SH-SY5Y (cell line): ENCODE measurements around the gene ACOT13.

ENCODE experiments used
- GATA2 ChIP-seq: IDR thresholded peaks from 2 replicates; pipeline ENCODE4 v1.6.1; 2011; ENCODE audit warnings: mild to moderate bottlenecking, low read depth, low read length
- GATA3 ChIP-seq: IDR thresholded peaks from 2 replicates; pipeline ENCODE4 v1.6.1; 2011; ENCODE audit warnings: low read depth, mild to moderate bottlenecking, low read length, moderate library complexity

ACOT13 gene

DNA sequence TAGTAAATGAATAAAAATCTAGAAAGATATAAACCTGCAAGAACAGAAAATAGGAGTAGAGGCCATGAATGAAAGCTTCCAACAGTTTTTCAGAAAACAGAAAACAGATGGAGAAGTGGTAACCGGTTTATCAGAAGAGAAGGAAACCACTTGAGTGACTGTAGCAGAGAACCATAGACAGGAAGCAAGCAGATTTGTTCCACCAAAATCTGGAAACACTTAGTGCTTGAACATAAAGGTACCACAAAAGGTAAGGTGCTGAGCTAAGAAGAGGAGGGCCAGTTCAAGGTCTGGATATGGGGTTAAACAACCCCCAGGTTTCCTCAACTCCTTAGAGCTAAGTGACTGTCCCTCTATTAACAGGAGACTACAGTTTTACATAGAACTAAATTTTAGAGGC lies 11.7 kb upstream of the ACOT13 start:
- TF ChIP-seq GATA3 (no peak), GATA2 (no peak)

DNA sequence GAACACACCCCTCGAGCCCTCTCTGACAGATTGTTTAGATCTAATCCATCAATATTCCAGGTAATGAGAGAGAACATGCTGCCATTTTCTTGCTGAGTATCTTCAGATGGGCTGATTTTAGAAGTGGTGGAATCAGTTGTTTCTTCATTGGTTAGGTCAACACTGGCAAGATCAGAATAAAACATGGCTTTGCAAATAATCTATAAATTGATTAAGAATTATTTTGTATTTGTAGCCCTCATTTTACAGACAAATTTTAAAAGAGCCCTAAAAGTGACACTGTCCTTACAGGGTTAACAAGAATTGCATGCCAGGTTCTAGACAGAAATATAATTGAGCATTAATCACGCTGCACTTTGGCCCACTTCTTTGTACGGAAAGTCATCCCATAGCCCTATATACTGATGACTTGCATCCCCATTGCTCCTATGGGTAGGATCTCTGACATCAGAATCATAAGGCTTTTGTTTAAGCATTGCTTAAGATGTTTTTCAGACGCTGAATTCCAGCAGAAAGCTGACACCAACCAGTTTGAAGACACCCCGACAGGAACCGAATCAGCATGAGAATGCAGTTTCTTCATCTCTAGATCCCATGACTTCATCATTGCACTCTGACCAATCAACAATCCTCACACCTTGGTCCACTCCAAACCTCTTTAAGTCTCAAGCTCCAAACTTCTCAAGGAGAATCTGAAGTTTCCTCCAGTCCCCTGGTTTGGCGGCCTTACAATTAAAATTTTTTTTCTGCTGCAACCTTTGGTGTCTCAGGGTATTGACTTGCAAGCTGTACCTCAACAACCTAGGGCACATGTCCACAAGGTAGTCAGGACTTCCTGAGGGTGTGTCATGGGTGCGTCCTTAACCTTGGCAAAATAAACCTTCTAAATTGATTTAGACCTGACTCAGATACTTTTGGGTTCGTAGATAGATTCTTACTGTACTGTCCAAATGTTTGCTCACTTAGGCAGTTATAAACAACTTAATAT lies 8.0 kb upstream of the ACOT13 start:
- no peak for TF ChIP-seq GATA2
- no peak for TF ChIP-seq GATA3

DNA sequence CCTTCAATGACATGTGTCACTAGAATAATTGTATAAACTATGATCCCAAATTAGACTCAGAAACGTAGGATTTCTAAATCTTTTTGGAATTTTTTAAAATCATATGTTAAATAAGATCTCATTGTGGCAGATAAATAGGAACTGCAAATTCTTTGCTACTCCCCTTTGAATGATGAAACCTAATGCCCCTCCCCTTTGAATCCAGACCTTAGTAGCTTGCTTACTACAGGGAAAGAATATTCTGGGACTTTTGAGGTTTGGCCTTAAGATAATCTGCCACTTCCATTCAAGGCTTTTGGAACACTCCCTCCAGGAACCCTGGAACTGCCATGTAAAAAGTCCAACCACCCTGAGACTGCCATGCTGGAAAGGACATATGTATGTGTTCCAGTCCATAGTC lies 7.3 kb upstream of the ACOT13 start:
- no peak for TF ChIP-seq GATA2
- TF ChIP-seq GATA3 = no peak

DNA sequence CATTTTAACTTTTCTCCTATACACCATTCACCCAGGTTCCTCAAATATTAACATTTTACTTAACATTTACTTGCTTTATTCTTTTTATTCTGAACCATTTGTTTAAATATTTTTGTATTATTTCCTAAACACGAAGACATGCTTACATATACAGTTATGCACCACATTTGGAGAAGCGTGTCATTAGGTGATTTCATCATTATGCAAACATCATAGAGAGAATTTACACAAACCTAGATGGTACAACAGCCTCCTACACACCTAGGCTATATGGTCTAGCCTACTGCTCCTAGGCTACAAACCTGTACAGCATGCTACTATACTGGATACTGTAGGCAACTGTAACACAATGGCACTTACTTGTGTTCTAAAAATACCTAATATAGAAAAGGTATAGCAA lies 6.8 kb upstream of the ACOT13 start:
- TF ChIP-seq GATA2 = no peak
- no peak for TF ChIP-seq GATA3

GRCh38 chr6:24662236-24662635 lies 4.6 kb upstream of the ACOT13 start:
- TF ChIP-seq GATA2 (no peak), GATA3 (no peak)

- TF ChIP-seq GATA2 (no peak), GATA3 (no peak)
Observed at GRCh38 chr6:24663189-24663588, 3.7 kb upstream of the ACOT13 start.

GRCh38 chr6:24664046-24664987 lies 2.6 kb upstream of the ACOT13 start:
- TF ChIP-seq GATA3 = no peak
- no peak for TF ChIP-seq GATA2

DNA sequence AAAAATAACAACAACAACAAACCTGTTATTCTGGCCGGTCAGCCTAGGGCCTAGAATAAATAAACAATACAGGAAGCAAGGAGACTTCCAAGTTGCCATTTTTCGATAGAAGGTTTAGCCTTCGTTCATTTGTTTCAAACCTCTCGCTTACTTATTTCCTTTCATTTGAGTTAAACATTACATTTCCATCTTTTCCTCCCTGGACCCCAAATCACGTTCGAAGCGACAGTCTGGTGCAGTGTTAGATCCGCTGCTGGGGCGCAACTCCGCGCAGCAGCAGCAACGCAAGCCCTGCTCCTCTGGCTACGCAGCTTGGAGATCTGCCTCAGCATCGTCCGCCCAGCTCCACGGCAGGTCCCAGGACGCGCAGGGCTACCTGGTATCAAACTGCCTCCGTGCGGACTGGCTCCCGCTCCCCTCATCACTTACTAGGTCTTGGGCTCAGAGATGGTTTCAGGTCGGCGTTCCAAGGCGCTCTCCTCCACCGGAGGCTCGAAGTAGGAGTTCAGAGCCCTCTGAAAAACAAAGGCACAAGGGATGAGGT lies 708 bp upstream of the ACOT13 start:
- TF ChIP-seq GATA3 = no peak
- no peak for TF ChIP-seq GATA2

DNA sequence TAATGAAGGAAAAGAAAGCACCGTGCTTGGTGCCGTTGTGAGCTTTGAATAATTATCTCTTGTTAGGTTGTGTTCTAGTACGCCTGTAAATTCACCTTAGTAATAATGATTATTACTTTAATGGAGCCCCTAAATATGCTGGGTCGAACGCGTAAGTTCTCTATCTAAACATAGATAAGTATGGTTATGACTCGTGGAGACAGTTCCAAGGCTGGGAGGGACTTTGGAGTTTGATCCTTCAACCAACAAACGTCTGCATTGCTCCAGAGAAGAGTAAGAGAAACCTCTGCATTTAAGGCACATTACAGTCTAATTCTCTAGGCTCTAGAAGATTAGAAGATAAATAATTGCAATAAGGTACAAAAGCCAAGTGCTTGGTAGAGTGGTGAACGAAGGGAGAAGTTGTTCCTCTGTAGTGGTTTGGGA lies 514 bp downstream of the ACOT13 start:
- no peak for TF ChIP-seq GATA3
- no peak for TF ChIP-seq GATA2

DNA sequence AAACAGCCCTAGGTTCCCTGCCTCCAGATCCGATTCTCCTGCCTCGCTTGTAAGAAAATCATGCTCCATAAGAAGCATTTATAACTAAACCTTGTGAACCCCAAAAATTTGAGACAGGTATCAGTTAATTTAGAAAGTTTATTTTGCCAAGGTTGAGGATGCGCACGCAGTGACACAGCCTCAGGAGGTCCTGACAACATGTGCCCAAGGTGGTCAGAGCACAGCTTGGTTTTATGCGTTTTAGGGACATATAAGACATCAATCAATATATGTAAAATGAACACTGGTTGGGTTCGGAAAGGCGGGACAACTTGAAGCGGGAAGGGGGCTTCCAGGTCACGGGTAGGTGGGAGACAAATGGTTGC lies 2.1 kb downstream of the ACOT13 start:
- TF ChIP-seq GATA3 = no peak
- TF ChIP-seq GATA2 = no peak

DNA sequence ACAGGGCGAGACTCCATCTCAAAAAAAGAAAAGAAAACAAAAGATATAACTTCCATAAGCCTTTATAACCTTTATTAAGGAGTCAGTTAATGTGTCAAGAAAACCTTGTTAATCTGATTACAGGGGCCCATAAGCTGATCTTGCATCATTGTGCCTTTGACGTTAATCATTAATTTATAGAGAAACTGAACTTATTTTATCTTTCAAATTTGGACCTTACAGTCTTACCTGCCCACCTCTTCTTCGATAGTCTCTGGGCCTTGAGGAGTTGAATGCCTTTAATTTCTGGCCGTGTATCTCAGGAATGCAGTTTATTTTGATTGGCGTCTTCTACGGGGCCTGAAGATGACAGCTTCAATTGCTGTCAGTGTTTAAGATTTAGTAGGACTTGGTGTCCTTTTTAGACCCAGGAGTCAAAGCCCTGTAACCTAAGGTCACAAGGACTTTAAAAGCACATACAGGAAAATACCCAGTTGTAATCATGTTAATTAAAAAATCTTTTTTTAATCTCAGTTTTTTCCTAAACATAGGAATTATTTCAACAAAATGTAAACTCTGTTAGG lies 5.8 kb downstream of the ACOT13 start:
- TF ChIP-seq GATA2 = no peak
- no peak for TF ChIP-seq GATA3

DNA sequence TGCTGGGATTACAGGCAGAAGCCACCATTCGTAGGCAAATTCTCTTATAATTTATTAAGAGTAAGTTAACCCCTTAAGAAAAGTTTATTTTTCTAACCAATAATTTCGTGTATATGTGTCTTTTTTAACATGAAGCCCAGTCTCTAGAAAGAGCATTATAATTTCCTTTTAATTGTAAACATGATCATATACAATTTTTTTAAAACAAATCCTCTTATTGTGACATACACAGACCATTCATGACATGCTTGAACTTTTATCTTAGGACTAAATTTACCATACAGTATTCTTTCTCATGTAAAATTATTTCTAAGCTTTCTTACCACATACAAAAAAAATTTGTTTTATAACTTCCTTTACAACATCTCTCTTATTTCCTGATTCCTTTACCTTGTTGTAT lies 6.7 kb downstream of the ACOT13 start:
- TF ChIP-seq GATA2 (no peak), GATA3 (no peak)

- TF ChIP-seq GATA2 = no peak
- no peak for TF ChIP-seq GATA3
Observed at GRCh38 chr6:24680582-24680981, 13.7 kb downstream of the ACOT13 start.

DNA sequence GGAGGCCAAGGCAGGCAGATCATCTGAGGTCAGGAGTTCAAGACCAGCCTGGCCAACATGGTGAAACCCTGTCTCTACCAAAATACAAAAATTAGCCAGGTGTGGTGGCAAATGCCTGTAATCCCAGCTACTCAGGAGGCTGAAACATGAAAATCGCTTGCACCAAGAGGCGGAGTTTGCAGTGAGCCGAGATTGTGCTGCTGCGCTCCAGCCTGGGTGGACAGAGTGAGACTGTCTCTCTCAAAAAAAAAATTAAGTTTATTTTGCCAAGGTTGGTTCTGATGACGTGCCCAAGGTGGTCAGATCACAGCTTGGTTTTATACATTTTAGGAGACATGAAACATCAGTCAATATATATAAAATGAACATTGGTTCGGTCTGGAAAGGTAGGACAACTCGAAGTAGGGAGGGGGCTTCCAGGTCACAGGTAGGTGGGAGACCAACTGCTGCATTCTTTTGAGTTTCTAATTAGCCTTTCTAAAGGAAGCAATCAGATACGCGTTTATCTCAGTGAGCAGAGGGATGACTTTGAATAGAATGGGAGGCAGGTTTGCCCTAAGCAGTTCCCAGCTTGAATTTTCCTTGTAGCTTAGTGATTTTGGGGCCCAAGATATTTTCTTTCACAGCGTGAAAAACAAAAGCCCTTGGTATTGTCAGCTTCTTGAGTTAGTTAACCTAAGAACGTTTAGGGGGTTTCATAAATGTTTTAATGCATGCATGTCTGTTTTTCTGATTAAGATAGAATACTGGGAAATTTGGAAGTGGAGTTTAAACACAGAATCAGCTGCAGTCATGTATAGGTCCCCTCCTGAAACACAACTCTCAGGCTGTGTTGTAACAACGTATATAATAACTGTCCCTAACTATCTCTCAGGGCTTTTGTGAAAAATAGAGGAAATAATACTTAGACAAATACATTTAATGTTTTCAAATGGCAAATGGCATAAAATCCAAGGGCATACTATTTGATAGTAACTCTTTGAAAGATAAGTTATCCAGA lies 16.7 kb downstream of the ACOT13 start:
- TF ChIP-seq GATA3 (no peak), GATA2 (no peak)
